Suprapubic skin (tissue), 4 donors: ENCODE results near the gene HIF3A. TPM values are rescaled to one million over a fixed set of nuclear protein-coding genes. Genes with fewer than 3 reads are reported as not detected.
"Not testable (repeated sequence)": the region's sequence is repeated elsewhere in the genome, so short reads cannot be mapped to it uniquely, and the experiment has no call there.

Experiments
- DNase-seq, 2 donors: peaks; one replicate each; pipeline ENCODE4 v3.0.0-alpha.2; 2019; ENCODE audit warnings: low spot score in 2 of 2
- H3K27ac ChIP-seq: fragments of 200-600 bp; sonication (generic); one replicate; pipeline ENCODE4 v1.5.1; 2019
- H3K27me3 ChIP-seq: fragments of 200-600 bp; sonication (generic); one replicate; pipeline ENCODE4 v1.5.1; 2019
- H3K36me3 ChIP-seq: fragments of 200-600 bp; sonication (generic); one replicate; pipeline ENCODE4 v1.5.1; 2019
- H3K4me1 ChIP-seq: fragments of 200-600 bp; sonication (generic); one replicate; pipeline ENCODE4 v1.5.1; 2019
- H3K4me3 ChIP-seq: fragments of 200-600 bp; sonication (generic); one replicate; pipeline ENCODE4 v1.5.1; 2019; ENCODE audit warnings: mild to moderate bottlenecking
- H3K9me3 ChIP-seq: fragments of 200-600 bp; sonication (generic); one replicate; pipeline ENCODE4 v1.5.1; 2019
- CTCF ChIP-seq, 2 donors: fragments of 200-600 bp in 1 of 2; fragments of 450-650 bp in 1 of 2; sonication (generic) in 1 of 2; IDR thresholded peaks; one replicate each; pipeline ENCODE4 v1.5.1; 2016 to 2019; ENCODE audit warnings: antibody characterized with exemption in 2 of 2, mild to moderate bottlenecking in 1 of 2, moderate library complexity in 1 of 2
- EP300 ChIP-seq: sonication (generic); formaldehyde crosslinking; IDR thresholded peaks from one replicate; pipeline ENCODE4 v1.6.1; 2017; ENCODE audit warnings: antibody characterized with exemption
- POLR2A ChIP-seq, 2 donors: fragments of 450-650 bp; IDR thresholded peaks; one replicate each; pipeline ENCODE4 v1.6.1; 2017; ENCODE audit warnings: antibody characterized with exemption in 2 of 2, mild to moderate bottlenecking in 2 of 2, moderate library complexity in 2 of 2
- POLR2AphosphoS5 ChIP-seq, 3 donors: sonication (generic); formaldehyde crosslinking; IDR thresholded peaks; one replicate each; pipeline ENCODE4 v1.6.1; 2017; ENCODE audit warnings: antibody characterized with exemption in 3 of 3
- WGBS: methylation state at CpG from one replicate; pipeline ENCODE4 v1.1.5; 2018; 5-methylcytosine and 5-hydroxymethylcytosine counted together
- total RNA-seq, 4 donors: library from RNA; depleted of rRNA; stranded (reverse); fragments of >200 nt; gene quantifications; one replicate each; pipeline ENCODE4 v1.1.0, GENCODE V29; 2016

HIF3A gene
- total RNA-seq, 4 donors from 2014 or later = 6.6 to 30.0 (median 18.5) TPM

GRCh38 chr19:46264801-46265200 is 32.0 kb upstream of the HIF3A start:
- not testable (repeated sequence) for DNase-seq, H3K9me3 ChIP-seq, H3K4me3 ChIP-seq, H3K36me3 ChIP-seq, H3K27ac ChIP-seq, H3K4me1 ChIP-seq
- H3K27me3 ChIP-seq = peaks cover 43% of the 10 kb centered on the region
- 82% methylated on average over 5 of the region's 5 CpGs for WGBS

- H3K27me3 ChIP-seq = peaks cover 43% of the 10 kb centered on the region
- WGBS = 16% methylated on average over 10 of the region's 10 CpGs
- TF ChIP-seq POLR2A (IDR thresholded peaks at IDR 0.05) (no peak), EP300 (no peak), POLR2AphosphoS5 (IDR thresholded peaks at IDR 0.05) (no peak), CTCF (IDR thresholded peaks at IDR 0.05) (peak; percentile 70 to 97)
These were observed 31.5 kb upstream of the HIF3A start for GRCh38 chr19:46265217-46265828.

GRCh38 chr19:46269101-46269500 is 27.7 kb upstream of the HIF3A start:
- Histone ChIP-seq H3K4me3 (no peak overlapping the region), H3K9me3 (no peaks in the 10 kb centered on the region), H3K27ac (no peak overlapping the region), H3K36me3 (no peaks in the 10 kb centered on the region), H3K4me1 (no peaks in the 10 kb centered on the region), H3K27me3 (peaks cover 24% of the 10 kb centered on the region)
- 82% methylated on average over 7 of the region's 7 CpGs for WGBS
- TF ChIP-seq EP300 (no peak), CTCF (IDR thresholded peaks at IDR 0.05) (no peak), POLR2AphosphoS5 (IDR thresholded peaks at IDR 0.05) (no peak)
- DNase-seq = no peak

More at GRCh38 chr19:46265217-46265828, 31.5 kb upstream of the HIF3A start:
- Histone ChIP-seq H3K9me3 (no peaks in the 10 kb centered on the region), H3K36me3 (no peaks in the 10 kb centered on the region), H3K4me1 (no peaks in the 10 kb centered on the region), H3K4me3 (no peak overlapping the region), H3K27ac (no peak overlapping the region)
- no peak for DNase-seq

- Histone ChIP-seq H3K4me1 (no peaks in the 10 kb centered on the region), H3K27ac (no peak overlapping the region), H3K9me3 (no peaks in the 10 kb centered on the region), H3K4me3 (no peak overlapping the region), H3K27me3 (peaks cover 24% of the 10 kb centered on the region), H3K36me3 (no peaks in the 10 kb centered on the region)
- 54% methylated on average over 17 of the region's 17 CpGs for WGBS
- TF ChIP-seq EP300 (no peak), POLR2A (IDR thresholded peaks at IDR 0.05) (no peak), CTCF (IDR thresholded peaks at IDR 0.05) (no peak), POLR2AphosphoS5 (IDR thresholded peaks at IDR 0.05) (no peak)
- no peak for DNase-seq
These were observed 26.2 kb upstream of the HIF3A start for GRCh38 chr19:46270521-46271256.

GRCh38 chr19:46271481-46272197 is 25.2 kb upstream of the HIF3A start:
- Histone ChIP-seq H3K36me3 (no peaks in the 10 kb centered on the region), H3K4me3 (no peak overlapping the region), H3K27me3 (peaks cover 24% of the 10 kb centered on the region), H3K27ac (no peak overlapping the region), H3K9me3 (no peaks in the 10 kb centered on the region), H3K4me1 (no peaks in the 10 kb centered on the region)
- WGBS = 67% methylated on average over 8 of the region's 8 CpGs
- TF ChIP-seq EP300 = no peak
- DNase-seq = no peak

- not testable (repeated sequence) for DNase-seq, H3K4me1 ChIP-seq, H3K9me3 ChIP-seq, H3K36me3 ChIP-seq, H3K4me3 ChIP-seq, H3K27ac ChIP-seq
- 86% methylated on average over 6 of the region's 6 CpGs for WGBS
- H3K27me3 ChIP-seq = peaks cover 18% of the 10 kb centered on the region
These were observed 22.9 kb upstream of the HIF3A start for GRCh38 chr19:46273931-46274330.
